Glutamatergic neuron (in vitro differentiated cells): ENCODE measurements around the gene TCF7L2. TPM values are rescaled to one million over a fixed set of nuclear protein-coding genes. Genes with fewer than 3 reads are reported as not detected.

ENCODE experiments used
- DNase-seq: peaks from one replicate; pipeline ENCODE4 v3.0.0; 2022
- H3K27ac Mint-ChIP-seq: one replicate; pipeline ENCODE4 v1.8.0; 2020; ENCODE audit warnings: mild to moderate bottlenecking, mixed read lengths, inconsistent platforms; ENCODE audit not compliant: unreplicated experiment
- H3K27me3 Mint-ChIP-seq: one replicate; pipeline ENCODE4 v1.8.0; 2020; ENCODE audit warnings: mild to moderate bottlenecking, moderate library complexity, mixed read lengths, inconsistent platforms; ENCODE audit not compliant: unreplicated experiment
- H3K36me3 Mint-ChIP-seq: one replicate; pipeline ENCODE4 v1.8.0; 2020; ENCODE audit warnings: mild to moderate bottlenecking, mixed read lengths, inconsistent platforms; ENCODE audit not compliant: unreplicated experiment
- H3K4me1 Mint-ChIP-seq: one replicate; pipeline ENCODE4 v1.8.0; 2020; ENCODE audit warnings: mild to moderate bottlenecking, low read depth, mixed read lengths, inconsistent platforms; ENCODE audit not compliant: unreplicated experiment
- H3K4me3 Mint-ChIP-seq: one replicate; pipeline ENCODE4 v1.8.0; 2020; ENCODE audit warnings: mild to moderate bottlenecking, mixed read lengths, inconsistent platforms; ENCODE audit not compliant: unreplicated experiment
- H3K9me3 Mint-ChIP-seq: one replicate; pipeline ENCODE4 v1.8.0; 2020; ENCODE audit warnings: mild to moderate bottlenecking, moderate library complexity, mixed read lengths, inconsistent platforms; ENCODE audit not compliant: unreplicated experiment
- CTCF ChIP-seq: fragments of 200-600 bp; sonication (generic); IDR thresholded peaks from one replicate; pipeline ENCODE4 v1.5.0; 2021; ENCODE audit not compliant: partially characterized antibody, unreplicated experiment
- total RNA-seq: library from RNA; stranded (reverse); fragmentation: NEBNext Ultra II Directional; extraction: Animal tissue kit (Norgen Biotek cat#: 25700); gene quantifications from one replicate; pipeline ENCODE4 v1.2.1, GENCODE V29; 2021; ENCODE audit not compliant: unreplicated experiment

TCF7L2 gene
- total RNA-seq, 1 donor from 2014 or later = 5.0 TPM

- no peak overlapping the region for H3K4me3 Mint-ChIP-seq
- H3K36me3 Mint-ChIP-seq = no peaks in the 10 kb centered on the region
- no peak for DNase-seq
- peaks cover 5% of the 10 kb centered on the region for H3K9me3 Mint-ChIP-seq
- H3K4me1 Mint-ChIP-seq = peaks cover 7% of the 10 kb centered on the region
- no peak overlapping the region for H3K27ac Mint-ChIP-seq
- H3K27me3 Mint-ChIP-seq = peaks cover 2% of the 10 kb centered on the region
- TF ChIP-seq CTCF = no peak
Measured at GRCh38 chr10:113019692-113020474, 69.8 kb downstream of the TCF7L2 start.

- peaks cover 7% of the 10 kb centered on the region for H3K4me1 Mint-ChIP-seq
- no peak for TF ChIP-seq CTCF
- DNase-seq = no peak
- H3K27ac Mint-ChIP-seq = no peak overlapping the region
- no peak overlapping the region for H3K4me3 Mint-ChIP-seq
- peaks cover 5% of the 10 kb centered on the region for H3K9me3 Mint-ChIP-seq
- H3K36me3 Mint-ChIP-seq = no peaks in the 10 kb centered on the region
- H3K27me3 Mint-ChIP-seq = peaks cover 2% of the 10 kb centered on the region
Measured at GRCh38 chr10:113020475-113020753, 70.4 kb downstream of the TCF7L2 start.

GRCh38 chr10:113020838-113021237 lies 70.8 kb downstream of the TCF7L2 start:
- peaks cover 2% of the 10 kb centered on the region for H3K27me3 Mint-ChIP-seq
- no peaks in the 10 kb centered on the region for H3K36me3 Mint-ChIP-seq
- no peak for TF ChIP-seq CTCF
- no peak overlapping the region for H3K27ac Mint-ChIP-seq
- H3K4me1 Mint-ChIP-seq = peaks cover 7% of the 10 kb centered on the region
- no peak for DNase-seq
- H3K4me3 Mint-ChIP-seq = no peak overlapping the region
- peaks cover 5% of the 10 kb centered on the region for H3K9me3 Mint-ChIP-seq

GRCh38 chr10:113021268-113022040 lies 71.4 kb downstream of the TCF7L2 start:
- H3K27me3 Mint-ChIP-seq = peaks cover 2% of the 10 kb centered on the region
- peaks cover 5% of the 10 kb centered on the region for H3K9me3 Mint-ChIP-seq
- peaks cover 7% of the 10 kb centered on the region for H3K4me1 Mint-ChIP-seq
- H3K4me3 Mint-ChIP-seq = no peak overlapping the region
- no peak for DNase-seq
- no peaks in the 10 kb centered on the region for H3K36me3 Mint-ChIP-seq
- H3K27ac Mint-ChIP-seq = no peak overlapping the region
- no peak for TF ChIP-seq CTCF

GRCh38 chr10:113022265-113022664 lies 72.2 kb downstream of the TCF7L2 start:
- DNase-seq = no peak
- Mint-ChIP-seq H3K36me3 (no peaks in the 10 kb centered on the region), H3K9me3 (peaks cover 6% of the 10 kb centered on the region), H3K27ac (no peak overlapping the region), H3K4me3 (no peak overlapping the region), H3K27me3 (peaks cover 3% of the 10 kb centered on the region), H3K4me1 (peaks cover 11% of the 10 kb centered on the region)
- TF ChIP-seq CTCF = no peak
